K562 (cell line): Measurements from ENCODE around the gene KIF3B. TPM values are rescaled to one million over a fixed set of nuclear protein-coding genes. Genes with fewer than 3 reads are reported as not detected.

Source experiments
- ATAC-seq: fragments of 200-7000 bp; cut with Tn5 transposase; 3 replicates; pipeline ENCODE4 v1.9.1; 2020; ENCODE audit warnings: moderate library complexity
- Bru-seq: library from RNA; stranded (reverse); fragments of 400-500 nt; gene quantifications from one replicate; lab custom pipeline; 2021; lab: Mats Ljungman, UMichigan
- BruChase-seq, 2 experiments: library from RNA; stranded (reverse); fragments of 400-500 nt; gene quantifications; one replicate each; lab custom pipeline; 2021; lab: Mats Ljungman, UMichigan
- BruUV-seq: library from RNA; stranded (reverse); fragments of 400-500 nt; replicated peaks from 2 replicates; lab custom pipeline; 2021; lab: Mats Ljungman, UMichigan
- CTCF ChIA-PET: fragments of 300-600 bp; formaldehyde crosslinking; extraction: SDS; loops from one replicate; lab custom pipeline; 2021; ENCODE audit warnings: low intra/inter-chr PET ratio; lab: Yijun Ruan, JAX
- POLR2A ChIA-PET: fragments of 300-600, 350-650 bp; sonication (Branson Sonifier 250); formaldehyde crosslinking; extraction: SDS; loops from one replicate; lab custom pipeline; 2021; ENCODE audit warnings: antibody characterized with exemption, inconsistent platforms; lab: Yijun Ruan, JAX
- DNase-seq, 4 experiments: peaks; one replicate each; pipeline versions ENCODE4 v3.0.0 to v3.0.0-alpha.2; 2011 to 2018; ENCODE audit warnings: low spot score in 3 of 4, mixed read lengths in 3 of 4; ENCODE audit errors: extremely low read depth in 1 of 4
- FAIRE-seq: peaks from 2 replicates; lab custom pipeline; 2011; peaks lifted over from hg19 to GRCh38; lab: Jason Lieb, UNC
- H2AFZ ChIP-seq: 2 replicates; pipeline ENCODE4 v1.6.0; 2011; ENCODE audit warnings: low read depth, low read length, control low read depth, inconsistent platforms
- H3K27ac ChIP-seq: fragments of 200-600 bp; 3 replicates; pipeline ENCODE4 v1.8.0; 2011; ENCODE audit warnings: low read depth, mild to moderate bottlenecking, control low read depth, inconsistent platforms, low read length, moderate library complexity, mixed read lengths; ENCODE audit errors: extremely low read depth
- H3K27me3 ChIP-seq, 2 experiments: fragments of 300-600 bp in 1 of 2; 2 replicates in 1 of 2; 3 replicates in 1 of 2; pipeline versions ENCODE4 v1.6.0 to v1.8.0; 2011; ENCODE audit warnings: inconsistent platforms in 2 of 2, low read length in 2 of 2, mild to moderate bottlenecking in 1 of 2, mixed read lengths in 1 of 2, moderate library complexity in 1 of 2; ENCODE audit not compliant: control insufficient read depth in 2 of 2, insufficient read depth in 2 of 2
- H3K36me3 ChIP-seq: fragments of 300-600 bp; 3 replicates; pipeline ENCODE4 v1.8.0; 2011; ENCODE audit warnings: mild to moderate bottlenecking, low read length, inconsistent platforms; ENCODE audit not compliant: control insufficient read depth, insufficient read depth
- H3K4me1 ChIP-seq, 2 experiments: fragments of 200-600 bp in 1 of 2; replicated peaks in 1 of 2; 2 replicates in 1 of 2; 3 replicates in 1 of 2; pipeline versions ENCODE4 v1.5.1 to v1.8.0; 2011; ENCODE audit warnings: inconsistent platforms in 2 of 2, low read length in 2 of 2, mild to moderate bottlenecking in 1 of 2, mixed read lengths in 1 of 2, moderate library complexity in 1 of 2; ENCODE audit not compliant: control insufficient read depth in 2 of 2, insufficient read depth in 2 of 2
- H3K4me2 ChIP-seq: 2 replicates; pipeline ENCODE4 v1.6.1; 2011; ENCODE audit warnings: low read length, control low read depth, inconsistent platforms, mixed read lengths; ENCODE audit not compliant: insufficient read depth
- H3K4me3 ChIP-seq: fragments of 200-600 bp; sonication (generic), shearing (Covaris generic); 2 replicates; pipeline ENCODE4 v1.5.1; 2016; ENCODE audit warnings: control low read depth, inconsistent platforms
- H3K79me2 ChIP-seq: fragments of 200-600 bp; 3 replicates; pipeline ENCODE4 v1.8.0; 2011; ENCODE audit warnings: low read length, inconsistent platforms; ENCODE audit not compliant: control insufficient read depth, insufficient read depth
- H3K9ac ChIP-seq, 2 experiments: 2 replicates each; pipeline versions ENCODE4 v1.6.0 to v1.6.1; 2011; ENCODE audit warnings: low read depth in 2 of 2, low read length in 2 of 2, control low read depth in 1 of 2, inconsistent platforms in 1 of 2, mild to moderate bottlenecking in 1 of 2, mixed read lengths in 1 of 2; ENCODE audit not compliant: insufficient read depth in 1 of 2
- H3K9me1 ChIP-seq: one replicate; pipeline ENCODE4 v1.6.0; 2011; ENCODE audit warnings: inconsistent platforms, mild to moderate bottlenecking, low read length, moderate library complexity; ENCODE audit not compliant: control insufficient read depth, insufficient read depth
- H3K9me3 ChIP-seq: replicated peaks from 2 replicates; pipeline ENCODE4 v1.5.1; 2011; ENCODE audit warnings: low read depth, low read length, inconsistent platforms; ENCODE audit not compliant: control insufficient read depth, insufficient read depth
- H4K20me1 ChIP-seq: replicated peaks from 2 replicates; pipeline ENCODE4 v1.6.1; 2011; ENCODE audit warnings: low read length, inconsistent platforms, mixed read lengths; ENCODE audit not compliant: control insufficient read depth, insufficient read depth
- ATF6 ChIP-seq: sonication (generic); formaldehyde crosslinking; IDR thresholded peaks from 2 replicates; pipeline ENCODE4 v1.4.0; 2020; ENCODE audit warnings: mild to moderate bottlenecking, missing genetic modification reagents
- BCOR ChIP-seq: fragments of 450-650 bp; IDR thresholded peaks from 2 replicates; pipeline ENCODE4 v1.6.1; 2016
- ELF4 ChIP-seq: fragments of 450-650 bp; formaldehyde crosslinking; IDR thresholded peaks from 2 replicates; pipeline ENCODE4 v1.4.0; 2022; ENCODE audit warnings: missing genetic modification characterization
- HES1 ChIP-seq: fragments of 450-650 bp; IDR thresholded peaks from 2 replicates; pipeline ENCODE4 v1.6.1; 2016; ENCODE audit warnings: low read depth, mild to moderate bottlenecking, moderate library complexity
- MEIS2 ChIP-seq: fragments of 450-650 bp; IDR thresholded peaks from 2 replicates; pipeline ENCODE4 v1.6.1; 2014; ENCODE audit warnings: mild to moderate bottlenecking; ENCODE audit not compliant: partially characterized antibody
- MITF ChIP-seq: IDR thresholded peaks from 2 replicates; pipeline ENCODE4 v1.6.1; 2014; ENCODE audit warnings: antibody characterized with exemption
- U2AF2 ChIP-seq: fragments of 200-400 bp; formaldehyde crosslinking; optimal IDR thresholded peaks from 2 replicates; pipeline ENCODE3; 2017; ENCODE audit warnings: low read depth, mild to moderate bottlenecking, low read length
- ZBTB7A ChIP-seq: IDR thresholded peaks from 2 replicates; pipeline ENCODE4 v1.6.1; 2011; ENCODE audit warnings: low read depth, mild to moderate bottlenecking, low read length, moderate library complexity, borderline replicate concordance; ENCODE audit not compliant: control insufficient read depth
- ZNF740 ChIP-seq, 3 experiments: fragments of 200-800 bp in 1 of 3; sonication (Bioruptor generic) in 1 of 3; sonication (generic) in 1 of 3; formaldehyde crosslinking in 1 of 3; IDR thresholded peaks; 2 replicates each; pipeline versions ENCODE4 v1.6.1 to v1.8.0; 2016 to 2022; ENCODE audit warnings: mild to moderate bottlenecking in 2 of 3, missing compliant biosample characterization in 2 of 3, missing genetic modification characterization in 2 of 3, missing genetic modification reagents in 1 of 3
- WGBS: fragments of 100-300 bp; shearing (Covaris generic); methylation state at CpG from one replicate; pipeline ENCODE4 v1.1.6; 2016; ENCODE audit warnings: low coverage, mixed read lengths; ENCODE audit not compliant: insufficient coverage; ENCODE audit errors: missing lambda C conversion rate; 5-methylcytosine and 5-hydroxymethylcytosine counted together
- in situ Hi-C: fragments of 300-500 bp; cut with MboI; formaldehyde crosslinking; loops from 4 replicates; pipeline ENCODE4 v1.15.0; 2018; ENCODE audit warnings: inconsistent platforms, mixed read lengths
- intact Hi-C: fragments of 100-400 bp; cut with micrococcal nuclease; formaldehyde crosslinking; loops from 2 replicates; pipeline ENCODE4 v1.14.2; 2022
- long read RNA-seq, 3 experiments: library from polyadenylated mRNA in 2 of 3; library from RNA in 1 of 3; unstranded in 2 of 3; stranded (forward) in 1 of 3; transcript quantifications; one replicate each; pipeline ENCODE4 v2.0.0, GENCODE V29; 2019 to 2022
- polyA minus RNA-seq, 3 experiments: library from RNA; depleted of rRNA, polyadenylated mRNA; stranded (reverse); fragments of >200 nt; gene quantifications; 2 replicates each; pipeline ENCODE4 v1.2.3, GENCODE V29; 2011
- polyA plus RNA-seq, 8 experiments: library from polyadenylated mRNA; depleted of rRNA in 4 of 8; stranded (reverse) in 5 of 8; unstranded in 3 of 8; fragments of >200 nt; fragmentation: Nextera tagmentation in 2 of 8; fragmentation: Illumina TruSeq in 1 of 8; extraction: Ambion mirVana in 2 of 8; extraction: Trizol in 1 of 8; gene quantifications; 2 replicates each; pipeline versions ENCODE4 v1.2.1 to v1.2.3, GENCODE V29; 2011 to 2014; ENCODE audit warnings: inconsistent platforms in 1 of 8, missing spikeins in 1 of 8
- total RNA-seq, 7 experiments: library from RNA; depleted of rRNA in 6 of 7; stranded (reverse); fragments of >200 nt in 6 of 7; fragmentation: Illumina TruSeq in 2 of 7; extraction: Trizol in 2 of 7; gene quantifications; 2 replicates each; pipeline versions ENCODE4 v1.2.1 to v1.2.3, GENCODE V29; 2011 to 2021; ENCODE audit warnings: low replicate concordance in 1 of 7

KIF3B gene
- total RNA-seq (2011; cell fraction: chromatin; rRNA removed; ENCODE audit: low replicate concordance): 9.0 and 15.2 TPM in 2 replicates
- 5.3 and 5.7 TPM in 2 replicates for total RNA-seq (2011; cell fraction: nucleolus; rRNA removed)
- total RNA-seq (2011; cell fraction: nucleoplasm; rRNA removed): 7.2 and 7.9 TPM in 2 replicates
- total RNA-seq (2014; rRNA removed): 6.3 and 7.8 TPM in 2 replicates
- total RNA-seq (2014; rRNA removed; fragmentation: Illumina TruSeq; extraction: Trizol): 9.6 and 11.5 TPM in 2 replicates
- 8.4 and 8.6 TPM in 2 replicates for total RNA-seq (2015; rRNA removed; fragmentation: Illumina TruSeq; extraction: Trizol)
- total RNA-seq (2021): 9.1 and 9.8 TPM in 2 replicates
- 6.8 and 12.3 TPM in 2 replicates for polyA plus RNA-seq (2011; rRNA removed)
- polyA plus RNA-seq (2011; cell fraction: cytosol; rRNA removed): 6.0 and 7.9 TPM in 2 replicates
- 3.2 and 4.4 TPM in 2 replicates for polyA plus RNA-seq (2011; cell fraction: nucleus; rRNA removed)
- 8.6 and 10.3 TPM in 2 replicates for polyA plus RNA-seq (2012)
- 11.5 and 11.7 TPM in 2 replicates for polyA plus RNA-seq (2014; fragmentation: Illumina TruSeq; extraction: Trizol)
- polyA plus RNA-seq (2014; fragmentation: Nextera tagmentation; extraction: Ambion mirVana): 1 to 10 TPM; 2.9 to 3.6 TPM
- polyA plus RNA-seq (2014; rRNA removed): 7.2 and 7.7 TPM in 2 replicates
- 12.5 and 18.6 TPM in 2 replicates for polyA minus RNA-seq (2011; rRNA and poly(A)+ RNA removed)
- polyA minus RNA-seq (2011; cell fraction: cytosol; rRNA and poly(A)+ RNA removed): 5.3 and 7.4 TPM in 2 replicates
- 2.0 and 3.4 TPM in 2 replicates for polyA minus RNA-seq (2011; cell fraction: nucleus; rRNA and poly(A)+ RNA removed)
- percentile 57 among the genes with signal in this experiment for Bru-seq, nascent RNA
- percentile 65 among the genes with signal in this experiment for BruChase-seq, experiment 1, labeled RNA remaining after a 2-hour chase
- BruChase-seq, experiment 2, labeled RNA remaining after a 6-hour chase: percentile 69 among the genes with signal in this experiment
- long read RNA-seq, experiment 1, full-length matches to known transcripts: 2 of 24 reads
- long read RNA-seq, experiment 1, partial matches to known transcripts: 15 of 24 reads
- long read RNA-seq, experiment 1, other reads (novel, unspliced or antisense): 7 of 24 reads
- long read RNA-seq, experiment 2, partial matches to known transcripts: 11 of 20 reads
- long read RNA-seq, experiment 2, other reads (novel, unspliced or antisense): 9 of 20 reads
- long read RNA-seq, experiment 3, partial matches to known transcripts: 1 of 3 reads
- long read RNA-seq, experiment 3, other reads (novel, unspliced or antisense): 2 of 3 reads

- Histone ChIP-seq H3K9me3 (no peaks in the 10 kb centered on the region; the same call in 1 of the 2 replicates), H3K79me2 (peaks cover 7% of the 10 kb centered on the region; the same call in 1 of the 3 replicates), H3K4me3 (peak within 1 kb of the TSS; percentile 97), H3K4me2 (peak within 1 kb of the TSS; percentile 92), H3K4me1 (peaks cover 6 to 10% of the 10 kb centered on the region in 2 experiments; a peak in 3 of 5 replicates), H4K20me1 (no peaks in the 10 kb centered on the region), H3K9ac (peak within 1 kb of the TSS; percentile 63 to 92), H3K27me3 (no peaks in the 10 kb centered on the region), H3K27ac (peak within 1 kb of the TSS; percentile 47), H2AFZ (peak within 1 kb of the TSS; percentile 99), H3K36me3 (peaks cover 4% of the 10 kb centered on the region; the same call in 1 of the 3 replicates), H3K9me1 (no peaks in the 10 kb centered on the region)
- no TSS peak for BruUV-seq
- DNase-seq (peak; percentile 93 to 95 (median 94)), ATAC-seq (peak; percentile 98), FAIRE-seq (peak; percentile 83)
- intact Hi-C loops: no loop called here
- in situ Hi-C loops: no loop called here
- CTCF ChIA-PET: no interaction called here
- WGBS: 7% methylated on average over 43 of the region's 62 CpGs
- POLR2A ChIA-PET: interaction anchor here (0.7 to 0.8 kb wide), 2 partner anchors 9 to 13 kb away, joined by 4 to 6 read pairs; no protein-coding TSS in a partner anchor
- no peak for TF ChIP-seq ATF6 (CRISPR knock-in tag)
- TF ChIP-seq BCOR: peak; percentile 69
- TF ChIP-seq ZBTB7A: peak; percentile 66
- peak; percentile 86 for TF ChIP-seq ELF4 (CRISPR knock-in tag)
- no peak for TF ChIP-seq MITF
- TF ChIP-seq ZNF740 (CRISPR knock-in tag; IDR thresholded peaks at IDR 0.05): peak; percentile 61; the same call in 1 of the 2 replicates
- no peak for TF ChIP-seq ZNF740 (tag; IDR thresholded peaks at IDR 0.05)
- no peak for TF ChIP-seq HES1
- peak; percentile 17 for TF ChIP-seq MEIS2
- no peak for TF ChIP-seq U2AF2
Measured at GRCh38 chr20:32277361-32278198, at the start of gene KIF3B. TSS of gene KIF3B (plus strand) at chr20:32277651. CDS start at chr20:32309778, 32,127 bp downstream.
